ENCODE measurements around the gene CCBE1. TPM values are rescaled to one million over a fixed set of nuclear protein-coding genes. Genes with fewer than 3 reads are reported as not detected.

The CCBE1 gene
- total and polyA plus RNA-seq, 2 of the 4 experiments (the other 2 are of a cell fraction) = 64.8 to 148 TPM

DNA sequence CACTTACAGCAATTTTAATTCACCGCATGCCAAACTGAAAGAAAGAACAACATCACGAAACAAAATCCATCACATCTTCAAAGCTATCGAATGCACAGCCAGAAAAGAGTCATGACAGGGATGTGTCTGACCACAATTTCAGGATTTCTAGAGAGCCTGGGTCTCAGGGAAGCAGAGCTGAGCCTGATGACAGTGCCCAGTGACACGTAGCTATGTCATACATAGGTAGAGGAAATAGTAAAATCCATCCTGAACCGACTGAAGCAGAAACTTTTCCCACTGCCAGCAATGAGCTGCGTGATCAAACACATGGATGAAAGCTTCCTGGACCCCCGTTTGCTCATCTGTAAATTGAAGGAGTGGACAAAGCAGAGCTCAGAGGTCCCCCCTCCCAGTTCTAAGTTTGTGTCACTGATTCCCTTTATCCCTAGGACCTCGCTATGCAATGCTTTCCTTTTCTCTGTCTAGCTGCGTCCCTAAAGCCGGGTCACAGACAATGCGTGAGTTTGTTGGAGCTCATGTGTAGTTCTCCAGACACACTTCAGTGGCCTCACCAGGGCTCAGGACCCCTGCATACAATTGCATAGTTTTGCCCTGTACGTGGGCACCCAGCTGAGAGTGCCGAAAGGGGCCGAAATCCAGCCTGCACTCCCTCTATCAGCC, 37.6 kb downstream of the CCBE1 start:
- peak overlapping the region; percentile 56 for H2BK120ac ChIP-seq (ENCODE audit: low read depth, low read length)
- no peaks in the 10 kb centered on the region for H3K9me3 ChIP-seq (ENCODE audit: control insufficient read depth, insufficient read depth, low read length)
- dilution Hi-C loops (cut with HindIII; ENCODE audit: low sequenced_read_pairs, unreplicated experiment) = no loop called here
- H3K27me3 ChIP-seq (ENCODE audit: control insufficient read depth, insufficient read depth, low read length) = no peaks in the 10 kb centered on the region
- peak overlapping the region; percentile 25 for H2BK5ac ChIP-seq (ENCODE audit: low read depth, low read length, poor library complexity, severe bottlenecking)
- peak overlapping the region; percentile 94 for H3K23ac ChIP-seq (ENCODE audit: low read depth, low read length)
- H3K4me3 ChIP-seq (ENCODE audit: insufficient read depth, low read depth, low read length) = peak overlapping the region; percentile 33
- H3K9ac ChIP-seq (ENCODE audit: low read depth, low read length) = peak overlapping the region; percentile 50
- H3K14ac ChIP-seq (replicated peaks; ENCODE audit: low read depth, low read length) = peak overlapping the region; percentile 94
- H4K8ac ChIP-seq (ENCODE audit: low read depth in 2 of 2, low read length in 2 of 2) = peak overlapping the region in 1 of 2 experiments; percentile 68; a peak in 2 of 4 replicates
- CTCF ChIA-PET = interaction anchor here (0.7 to 1.0 kb wide), 4 partner anchors 9 to 164 kb away, joined by 3 read pairs; no protein-coding TSS in a partner anchor
- peak overlapping the region; percentile 50; the same call in 1 of the 2 replicates for H2AK5ac ChIP-seq (ENCODE audit: low read depth, low read length)
- WGBS, 2 experiments (ENCODE audit: extremely low coverage in 2 of 2, insufficient read length in 1 of 2) = 11% methylated on average over 3 of the region's 14 CpGs; no CpG with 5 or more reads in 1 of the 2 experiments
- peaks cover 49 to 79% of the 10 kb centered on the region in 2 experiments for H3K79me1 ChIP-seq (ENCODE audit: low read depth in 1 of 2, low read length in 2 of 2)
- H3K36me3 ChIP-seq (ENCODE audit: control insufficient read depth, insufficient read depth, low read length) = no peaks in the 10 kb centered on the region
- peak overlapping the region; percentile 11; the same call in 1 of the 2 replicates for H3K27ac ChIP-seq (ENCODE audit: insufficient read depth, low read length)
- H4K20me1 ChIP-seq (ENCODE audit: insufficient read depth, low read length) = peaks cover 28% of the 10 kb centered on the region
- intact Hi-C loops (cut with micrococcal nuclease) = no loop called here
- H3K56ac ChIP-seq (ENCODE audit: extremely low read depth, insufficient read depth, low read length) = no peak overlapping the region; the same call in 1 of the 2 replicates
- POLR2A ChIA-PET (ENCODE audit: unreplicated experiment) = interaction anchor here (0.5 kb wide), 1 partner anchor 157 kb away, joined by 4 read pairs; no protein-coding TSS in a partner anchor
- BruUV-seq (replicated peaks) = no TSS peak
- peak overlapping the region; percentile 57 for H4K91ac ChIP-seq (ENCODE audit: insufficient read depth, low read depth, low read length)
- DNase-seq = peak; percentile 50
- H2BK15ac ChIP-seq (ENCODE audit: low read depth, low read length) = peak overlapping the region; percentile 2; the same call in 1 of the 3 replicates
- peak overlapping the region; percentile 21 for H3K18ac ChIP-seq (ENCODE audit: low read depth, low read length)
- peak overlapping the region; percentile 76 for H2AFZ ChIP-seq (replicated peaks; ENCODE audit: low read length, poor library complexity)
- H2AK9ac ChIP-seq (replicated peaks; ENCODE audit: low read depth, low read length, poor library complexity) = peak overlapping the region; percentile 21
- H4K5ac ChIP-seq (ENCODE audit: low read depth, low read length) = peak overlapping the region; percentile 24
- in situ Hi-C loops (cut with MboI; ENCODE audit: low sequenced_read_pairs) = no loop called here
- peaks cover 21% of the 10 kb centered on the region for H3K4me1 ChIP-seq (ENCODE audit: control insufficient read depth, insufficient read depth, low read length)
- H3K4me2 ChIP-seq (ENCODE audit: low read depth, low read length) = peak overlapping the region; percentile 94
- H3K4ac ChIP-seq (ENCODE audit: low read depth, low read length) = peak overlapping the region; percentile 34
- peaks cover 10% of the 10 kb centered on the region for H3K9me1 ChIP-seq (ENCODE audit: insufficient read depth, low read length)
- ATAC-seq (ENCODE audit: low read depth) = peak; percentile 10; the same call in 1 of the 2 replicates
- H2BK20ac ChIP-seq (ENCODE audit: low read depth, low read length) = peak overlapping the region; percentile 11; the same call in 1 of the 2 replicates
- TF ChIP-seq MAZ (IDR thresholded peaks at IDR 0.05; ENCODE audit: borderline replicate concordance, low read depth, low read length) (no peak), CEBPB (IDR thresholded peaks at IDR 0.05; ENCODE audit: low read depth, low read length) (no peak), BHLHE40 (IDR thresholded peaks at IDR 0.05; ENCODE audit: low read depth, low read length) (no peak), SMC3 (IDR thresholded peaks at IDR 0.05; ENCODE audit: low read depth, low read length) (no peak), NFE2L2 (IDR thresholded peaks at IDR 0.05; ENCODE audit: low read depth, low read length) (no peak), FOS (IDR thresholded peaks at IDR 0.05; ENCODE audit: low read depth, low read length) (no peak), RAD21 (IDR thresholded peaks at IDR 0.05; ENCODE audit: low read length) (no peak), POLR2A (IDR thresholded peaks at IDR 0.05; ENCODE audit: low read depth, low read length) (no peak), CHD1 (IDR thresholded peaks at IDR 0.05; ENCODE audit: low read depth, low read length) (no peak), RFX5 (IDR thresholded peaks at IDR 0.05; ENCODE audit: low read depth, low read length) (no peak), MXI1 (IDR thresholded peaks at IDR 0.05; ENCODE audit: borderline replicate concordance, low read depth, low read length) (no peak), MAFK (IDR thresholded peaks at IDR 0.05; ENCODE audit: low read depth, low read length) (no peak)
- TF ChIP-seq, protein P1, sequence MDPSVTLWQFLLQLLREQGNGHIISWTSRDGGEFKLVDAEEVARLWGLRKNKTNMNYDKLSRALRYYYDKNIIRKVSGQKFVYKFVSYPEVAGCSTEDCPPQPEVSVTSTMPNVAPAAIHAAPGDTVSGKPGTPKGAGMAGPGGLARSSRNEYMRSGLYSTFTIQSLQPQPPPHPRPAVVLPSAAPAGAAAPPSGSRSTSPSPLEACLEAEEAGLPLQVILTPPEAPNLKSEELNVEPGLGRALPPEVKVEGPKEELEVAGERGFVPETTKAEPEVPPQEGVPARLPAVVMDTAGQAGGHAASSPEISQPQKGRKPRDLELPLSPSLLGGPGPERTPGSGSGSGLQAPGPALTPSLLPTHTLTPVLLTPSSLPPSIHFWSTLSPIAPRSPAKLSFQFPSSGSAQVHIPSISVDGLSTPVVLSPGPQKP (IDR thresholded peaks at IDR 0.05; ENCODE audit: borderline replicate concordance, low read depth, low read length) = no peak
- TF ChIP-seq, protein P2, sequence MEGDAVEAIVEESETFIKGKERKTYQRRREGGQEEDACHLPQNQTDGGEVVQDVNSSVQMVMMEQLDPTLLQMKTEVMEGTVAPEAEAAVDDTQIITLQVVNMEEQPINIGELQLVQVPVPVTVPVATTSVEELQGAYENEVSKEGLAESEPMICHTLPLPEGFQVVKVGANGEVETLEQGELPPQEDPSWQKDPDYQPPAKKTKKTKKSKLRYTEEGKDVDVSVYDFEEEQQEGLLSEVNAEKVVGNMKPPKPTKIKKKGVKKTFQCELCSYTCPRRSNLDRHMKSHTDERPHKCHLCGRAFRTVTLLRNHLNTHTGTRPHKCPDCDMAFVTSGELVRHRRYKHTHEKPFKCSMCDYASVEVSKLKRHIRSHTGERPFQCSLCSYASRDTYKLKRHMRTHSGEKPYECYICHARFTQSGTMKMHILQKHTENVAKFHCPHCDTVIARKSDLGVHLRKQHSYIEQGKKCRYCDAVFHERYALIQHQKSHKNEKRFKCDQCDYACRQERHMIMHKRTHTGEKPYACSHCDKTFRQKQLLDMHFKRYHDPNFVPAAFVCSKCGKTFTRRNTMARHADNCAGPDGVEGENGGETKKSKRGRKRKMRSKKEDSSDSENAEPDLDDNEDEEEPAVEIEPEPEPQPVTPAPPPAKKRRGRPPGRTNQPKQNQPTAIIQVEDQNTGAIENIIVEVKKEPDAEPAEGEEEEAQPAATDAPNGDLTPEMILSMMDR (conservative IDR thresholded peaks at IDR 0.05; ENCODE audit: low read depth, low read length) = no peak
- TF ChIP-seq, protein P3, sequence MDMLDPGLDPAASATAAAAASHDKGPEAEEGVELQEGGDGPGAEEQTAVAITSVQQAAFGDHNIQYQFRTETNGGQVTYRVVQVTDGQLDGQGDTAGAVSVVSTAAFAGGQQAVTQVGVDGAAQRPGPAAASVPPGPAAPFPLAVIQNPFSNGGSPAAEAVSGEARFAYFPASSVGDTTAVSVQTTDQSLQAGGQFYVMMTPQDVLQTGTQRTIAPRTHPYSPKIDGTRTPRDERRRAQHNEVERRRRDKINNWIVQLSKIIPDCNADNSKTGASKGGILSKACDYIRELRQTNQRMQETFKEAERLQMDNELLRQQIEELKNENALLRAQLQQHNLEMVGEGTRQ (IDR thresholded peaks at IDR 0.05; ENCODE audit: low read depth, low read length) = no peak

Measured in IMR-90 (cell line).